D721Med (cell line): Measurements from ENCODE around the gene SPPL2C.

Experiments used
- DNase-seq: peaks from one replicate; pipeline ENCODE4 v3.0.0; 2011; ENCODE audit warnings: low spot score; ENCODE audit not compliant: insufficient read length
- FAIRE-seq: peaks from 2 replicates; lab custom pipeline; 2011; peaks lifted over from hg19 to GRCh38; lab: Jason Lieb, UNC
- CTCF ChIP-seq: IDR thresholded peaks from 2 replicates; pipeline ENCODE4 v1.5.1; 2012; ENCODE audit warnings: mild to moderate bottlenecking, control low read depth; ENCODE audit not compliant: insufficient read depth; ENCODE audit errors: missing control alignments

Gene SPPL2C

GRCh38 chr17:45844695-45845375, at the start of gene SPPL2C:
SPPL2C (plus strand) TSS chr17:45844881; CDS start chr17:45844907, 26 bp downstream.
- DNase-seq (no peak), FAIRE-seq (no peak)
- no peak for TF ChIP-seq CTCF

- no peak for DNase-seq
- no peak for TF ChIP-seq CTCF
- no peak for FAIRE-seq
Observed at GRCh38 chr17:45800816-45801215, 43.9 kb upstream of the SPPL2C start.

- DNase-seq (no peak), FAIRE-seq (no peak)
- no peak for TF ChIP-seq CTCF
Observed at GRCh38 chr17:45801421-45801820, 43.3 kb upstream of the SPPL2C start.

- TF ChIP-seq CTCF: no peak
- no peak for FAIRE-seq
Observed at GRCh38 chr17:45808845-45809244, 35.8 kb upstream of the SPPL2C start.

GRCh38 chr17:45809499-45809898, 35.2 kb upstream of the SPPL2C start:
- no peak for FAIRE-seq
- TF ChIP-seq CTCF: no peak
- DNase-seq: no peak

More at GRCh38 chr17:45808845-45809244, 35.8 kb upstream of the SPPL2C start:
- DNase-seq: no peak

GRCh38 chr17:45812102-45812501, 32.6 kb upstream of the SPPL2C start:
- FAIRE-seq (no peak), DNase-seq (no peak)
- peak; percentile 50 for TF ChIP-seq CTCF

GRCh38 chr17:45813048-45813725, 31.5 kb upstream of the SPPL2C start:
- no peak for FAIRE-seq
- peak; percentile 66 for TF ChIP-seq CTCF
- no peak for DNase-seq
